Upper lobe of right lung (tissue), 1 donor: ENCODE measurements around the gene PLA2G2F. TPM values are rescaled to one million over a fixed set of nuclear protein-coding genes. Genes with fewer than 3 reads are reported as not detected.

ENCODE experiments used
- ATAC-seq: fragments of 200-7000 bp; cut with Tn5 transposase; one replicate; pipeline ENCODE4 v1.9.1; 2020; ENCODE audit warnings: mild to moderate bottlenecking, moderate library complexity
- DNase-seq: peaks from one replicate; pipeline ENCODE4 v3.0.0-alpha.2; 2020
- H3K27ac ChIP-seq: fragments of 200-600 bp; one replicate; pipeline ENCODE4 v1.8.0; 2022
- H3K27me3 ChIP-seq: fragments of 200-600 bp; one replicate; pipeline ENCODE4 v1.8.0; 2022; ENCODE audit warnings: mild to moderate bottlenecking
- H3K36me3 ChIP-seq: fragments of 200-600 bp; one replicate; pipeline ENCODE4 v1.8.0; 2022
- H3K4me1 ChIP-seq: fragments of 200-600 bp; one replicate; pipeline ENCODE4 v1.8.0; 2022
- H3K4me3 ChIP-seq: fragments of 200-600 bp; one replicate; pipeline ENCODE4 v1.8.0; 2022; ENCODE audit warnings: mild to moderate bottlenecking
- H3K9me3 ChIP-seq: fragments of 200-600 bp; one replicate; pipeline ENCODE4 v1.8.0; 2022
- intact Hi-C: fragments of 100-400 bp; cut with DNase I; formaldehyde crosslinking; loops from one replicate; pipeline ENCODE4 v1.11.0; 2022
- total RNA-seq: library from RNA; stranded (reverse); fragmentation: NEBNext Ultra II Directional; extraction: Animal tissue kit (Norgen Biotek cat#: 25700); gene quantifications from one replicate; pipeline ENCODE4 v1.2.1, GENCODE V29; 2021
- TF ChIP-seq, protein P1 (sequence below): fragments of 200-600 bp; IDR thresholded peaks from one replicate; pipeline ENCODE4 v1.8.0; 2022; ENCODE audit warnings: antibody characterized with exemption
- donor health status: DM: no; HTN: yes; CAD: no; lungs with severe emphysema.

Gene PLA2G2F
- total RNA-seq, 1 donor from 2014 or later, result not detected

DNA sequence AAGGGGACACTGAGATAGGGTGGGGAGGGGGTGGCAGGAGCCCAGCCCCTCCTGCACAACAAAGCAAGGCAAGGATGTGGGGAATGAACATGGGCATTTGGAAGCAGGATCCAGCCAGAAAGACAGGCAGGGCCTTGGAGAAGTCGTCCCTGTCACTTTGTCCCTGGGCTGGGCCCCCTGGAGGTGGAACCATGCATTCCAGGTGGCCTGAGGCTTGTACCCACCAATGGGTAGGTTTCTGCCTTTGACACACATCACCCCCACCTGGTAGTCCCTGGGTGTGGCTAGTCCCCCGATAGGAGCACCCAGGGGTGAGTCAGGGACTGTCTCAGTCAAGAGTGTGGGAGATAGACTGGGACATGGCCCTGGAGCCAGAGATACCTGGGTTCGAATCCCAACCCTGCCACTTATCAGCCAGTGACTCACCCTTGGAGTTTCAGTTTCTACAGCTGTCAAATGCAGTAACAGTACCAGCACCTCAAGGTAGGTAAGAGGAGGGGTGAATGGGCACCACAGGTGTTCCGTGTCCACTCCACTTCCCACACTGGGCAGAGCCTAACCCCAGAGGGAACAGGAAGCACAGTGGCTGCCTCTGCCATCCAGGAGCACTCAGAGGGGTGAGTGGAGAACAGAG is 29.8 kb upstream of the PLA2G2F start:
- Histone ChIP-seq H3K4me1 (no peaks in the 10 kb centered on the region), H3K4me3 (no peak overlapping the region), H3K9me3 (no peaks in the 10 kb centered on the region), H3K27me3 (no peaks in the 10 kb centered on the region), H3K36me3 (no peaks in the 10 kb centered on the region), H3K27ac (no peak overlapping the region)
- peak; percentile 72 for ATAC-seq
- intact Hi-C loops, result no loop called here
- TF ChIP-seq, protein P1, sequence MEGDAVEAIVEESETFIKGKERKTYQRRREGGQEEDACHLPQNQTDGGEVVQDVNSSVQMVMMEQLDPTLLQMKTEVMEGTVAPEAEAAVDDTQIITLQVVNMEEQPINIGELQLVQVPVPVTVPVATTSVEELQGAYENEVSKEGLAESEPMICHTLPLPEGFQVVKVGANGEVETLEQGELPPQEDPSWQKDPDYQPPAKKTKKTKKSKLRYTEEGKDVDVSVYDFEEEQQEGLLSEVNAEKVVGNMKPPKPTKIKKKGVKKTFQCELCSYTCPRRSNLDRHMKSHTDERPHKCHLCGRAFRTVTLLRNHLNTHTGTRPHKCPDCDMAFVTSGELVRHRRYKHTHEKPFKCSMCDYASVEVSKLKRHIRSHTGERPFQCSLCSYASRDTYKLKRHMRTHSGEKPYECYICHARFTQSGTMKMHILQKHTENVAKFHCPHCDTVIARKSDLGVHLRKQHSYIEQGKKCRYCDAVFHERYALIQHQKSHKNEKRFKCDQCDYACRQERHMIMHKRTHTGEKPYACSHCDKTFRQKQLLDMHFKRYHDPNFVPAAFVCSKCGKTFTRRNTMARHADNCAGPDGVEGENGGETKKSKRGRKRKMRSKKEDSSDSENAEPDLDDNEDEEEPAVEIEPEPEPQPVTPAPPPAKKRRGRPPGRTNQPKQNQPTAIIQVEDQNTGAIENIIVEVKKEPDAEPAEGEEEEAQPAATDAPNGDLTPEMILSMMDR, result no peak
- no peak for DNase-seq

DNA sequence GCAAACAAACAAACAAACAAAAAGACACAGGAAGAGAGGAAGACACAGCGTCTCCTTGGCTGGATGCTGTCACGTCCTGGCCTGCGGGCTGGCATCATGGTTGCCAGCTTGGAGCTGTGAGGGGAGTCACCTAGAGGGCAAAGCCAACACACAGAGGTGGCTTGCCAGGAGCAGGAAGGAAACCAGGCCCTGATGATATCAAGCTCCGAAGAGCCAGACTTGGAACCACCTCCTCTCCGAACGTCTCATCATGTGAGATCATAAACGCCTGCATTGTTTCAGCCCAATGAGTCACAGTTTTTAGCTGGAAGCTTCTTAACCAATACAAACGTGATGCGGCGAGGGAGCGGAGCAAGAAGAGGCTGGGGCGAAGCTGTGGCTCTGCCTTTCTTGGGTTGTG is 28.4 kb upstream of the PLA2G2F start:
- ATAC-seq (no peak), DNase-seq (no peak)
- no peaks in the 10 kb centered on the region for H3K4me1 ChIP-seq
- no peak overlapping the region for H3K4me3 ChIP-seq
- TF ChIP-seq, protein P1, result no peak
- no peak overlapping the region for H3K27ac ChIP-seq
- H3K27me3 ChIP-seq, result no peaks in the 10 kb centered on the region
- no peaks in the 10 kb centered on the region for H3K9me3 ChIP-seq
- no peaks in the 10 kb centered on the region for H3K36me3 ChIP-seq
- intact Hi-C loops, result no loop called here

DNA sequence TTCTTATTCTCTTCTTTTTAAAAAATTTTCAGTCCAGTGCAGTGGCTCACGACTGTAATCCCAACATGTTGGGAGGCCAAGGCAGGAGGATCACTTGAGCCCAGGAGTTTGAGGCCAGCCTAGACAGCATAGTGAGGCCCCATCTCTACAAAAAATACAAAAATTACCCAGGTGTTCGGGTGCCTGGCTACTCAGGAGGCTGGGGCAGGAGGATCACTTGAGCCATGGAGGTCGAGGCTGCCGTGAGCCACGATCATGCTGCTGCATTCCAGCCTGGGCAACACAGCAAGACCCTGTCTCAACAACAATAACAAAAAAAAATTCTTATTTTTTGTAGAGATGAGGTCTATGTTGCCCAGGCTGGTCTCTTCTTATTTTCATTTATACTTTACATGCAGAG is 27.7 kb upstream of the PLA2G2F start:
- no peak for DNase-seq
- no peak overlapping the region for H3K4me3 ChIP-seq
- TF ChIP-seq, protein P1, result no peak
- no peak for ATAC-seq
- H3K27ac ChIP-seq, result no peak overlapping the region
- H3K27me3 ChIP-seq, result no peaks in the 10 kb centered on the region
- H3K4me1 ChIP-seq, result no peaks in the 10 kb centered on the region
- intact Hi-C loops, result no loop called here
- no peaks in the 10 kb centered on the region for H3K9me3 ChIP-seq
- H3K36me3 ChIP-seq, result no peaks in the 10 kb centered on the region

DNA sequence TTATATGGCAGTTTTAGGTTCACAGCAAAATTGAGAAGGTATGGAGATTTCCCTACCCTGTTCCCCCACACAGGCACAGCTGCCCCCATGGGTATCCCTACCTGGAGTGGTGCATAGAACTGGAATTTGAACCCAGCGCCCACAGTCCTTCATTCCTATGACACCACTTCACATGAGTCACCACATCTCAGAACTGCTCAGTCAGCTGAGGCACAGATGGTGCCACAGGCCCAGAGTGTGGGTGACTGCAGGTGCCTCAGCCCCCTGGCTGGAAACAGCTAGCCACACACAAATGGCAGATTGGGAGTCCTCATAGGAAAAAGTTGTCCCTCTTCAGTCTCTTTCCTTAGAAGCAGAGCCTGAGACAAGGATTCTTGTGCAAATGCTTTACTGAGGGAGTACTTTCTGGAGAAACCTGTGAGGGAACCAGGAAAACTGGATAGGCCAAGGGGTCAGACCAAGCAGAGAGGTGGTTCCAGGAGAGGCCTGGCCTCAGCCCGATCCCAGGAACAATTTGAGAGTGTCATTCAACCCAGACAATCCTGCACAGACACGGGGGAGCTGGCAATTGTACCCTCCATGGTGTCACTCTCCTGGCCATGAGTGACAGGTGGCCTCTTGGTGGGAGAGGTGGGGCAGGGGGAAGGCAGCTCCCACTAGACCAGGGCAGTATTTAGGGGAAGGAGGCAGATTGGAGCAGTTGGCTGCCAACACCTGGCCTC is 26.7 kb upstream of the PLA2G2F start:
- TF ChIP-seq, protein P1, result no peak
- H3K36me3 ChIP-seq, result no peaks in the 10 kb centered on the region
- DNase-seq, result no peak
- no peaks in the 10 kb centered on the region for H3K9me3 ChIP-seq
- no peak overlapping the region for H3K4me3 ChIP-seq
- no peaks in the 10 kb centered on the region for H3K4me1 ChIP-seq
- H3K27me3 ChIP-seq, result no peaks in the 10 kb centered on the region
- no peak for ATAC-seq
- no peak overlapping the region for H3K27ac ChIP-seq
- intact Hi-C loops, result no loop called here

DNA sequence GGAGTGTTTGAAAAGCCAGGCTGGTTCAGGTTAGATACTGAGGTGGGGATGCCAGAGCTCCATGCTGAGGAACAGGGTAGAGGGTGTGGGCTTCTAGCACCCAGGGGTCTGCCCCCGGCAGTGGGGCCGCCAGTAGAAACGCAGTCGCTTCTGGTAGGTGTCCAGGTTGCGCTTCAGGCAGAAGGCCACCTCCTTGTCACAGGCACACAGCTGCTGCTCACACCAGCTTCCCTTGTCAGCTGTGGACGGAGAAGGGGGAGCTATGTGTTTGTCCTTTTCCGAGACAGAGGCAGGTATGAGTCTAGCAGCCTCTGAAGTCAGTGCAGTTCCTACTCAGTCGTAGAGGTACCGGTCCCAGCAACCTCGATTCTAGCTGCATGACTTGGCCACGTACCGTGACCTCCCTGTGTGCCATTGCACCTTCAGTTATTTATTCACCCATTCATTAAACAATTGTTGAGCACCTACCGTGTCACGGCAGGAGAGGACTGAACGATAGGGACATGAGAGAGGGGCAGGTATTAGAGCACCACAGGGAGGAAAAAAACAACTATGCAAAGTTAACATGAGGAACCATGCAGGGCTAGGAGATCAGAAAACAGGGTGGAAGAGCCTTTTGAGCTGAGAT is 25.0 kb upstream of the PLA2G2F start:
- Histone ChIP-seq H3K36me3 (no peaks in the 10 kb centered on the region), H3K27me3 (no peaks in the 10 kb centered on the region), H3K4me3 (no peak overlapping the region), H3K4me1 (no peaks in the 10 kb centered on the region), H3K9me3 (no peaks in the 10 kb centered on the region), H3K27ac (no peak overlapping the region)
- peak; percentile 36 for DNase-seq
- intact Hi-C loops, result no loop called here
- TF ChIP-seq, protein P1, result no peak
- ATAC-seq, result no peak
